Urinary bladder (tissue), 4 donors: ENCODE measurements around the gene MEI1. TPM values are rescaled to one million over a fixed set of nuclear protein-coding genes. Genes with fewer than 3 reads are reported as not detected.
"Not testable (repeated sequence)": the region's sequence is repeated elsewhere in the genome, so short reads cannot be mapped to it uniquely, and the experiment has no call there.

ENCODE experiments used
- DNase-seq: peaks from one replicate; pipeline ENCODE4 v3.0.0-alpha.2; 2015; ENCODE audit errors: extremely low spot score
- H3K27ac ChIP-seq: one replicate; pipeline ENCODE4 v1.5.1; 2013; ENCODE audit warnings: low read depth, mild to moderate bottlenecking, moderate library complexity
- H3K36me3 ChIP-seq: one replicate; pipeline ENCODE4 v1.6.1; 2013; ENCODE audit warnings: mild to moderate bottlenecking, moderate library complexity; ENCODE audit not compliant: insufficient read depth
- H3K4me1 ChIP-seq: one replicate; pipeline ENCODE4 v1.6.1; 2013; ENCODE audit warnings: mild to moderate bottlenecking, moderate library complexity; ENCODE audit not compliant: insufficient read depth
- H3K4me3 ChIP-seq: one replicate; pipeline ENCODE4 v1.5.1; 2013; ENCODE audit warnings: low read depth, low read length
- WGBS: extraction: QIAGEN DNeasy Blood & Tissue Kit; methylation state at CpG from one replicate; pipeline ENCODE4 v1.1.7; 2013; 5-methylcytosine and 5-hydroxymethylcytosine counted together
- polyA plus RNA-seq: library from polyadenylated mRNA; stranded (reverse); fragments of 200-250 nt; gene quantifications from one replicate; pipeline ENCODE4 v1.2.3, GENCODE V29; 2013
- total RNA-seq: library from RNA; depleted of rRNA; stranded (reverse); fragments of >200 nt; gene quantifications from one replicate; pipeline ENCODE4 v1.2.3, GENCODE V29; 2014
- donor health status: healthy with polysubstance abuse.
- donor health status: healthy.

Gene MEI1
- total and polyA plus RNA-seq, 2 donors = 0.95 to 1.3 TPM

- DNase-seq = no peak
- Histone ChIP-seq H3K27ac (no peak overlapping the region), H3K4me1 (no peaks in the 10 kb centered on the region), H3K4me3 (no peak overlapping the region), H3K36me3 (no peaks in the 10 kb centered on the region)
- 87% methylated on average over 3 of the region's 3 CpGs for WGBS
These were observed 34.4 kb upstream of the MEI1 start for GRCh38 chr22:41664951-41665350.

GRCh38 chr22:41668971-41669911 is 30.1 kb upstream of the MEI1 start:
- H3K4me3 ChIP-seq = no peak overlapping the region
- no peak overlapping the region for H3K27ac ChIP-seq
- WGBS = 80% methylated on average over 21 of the region's 21 CpGs
- no peaks in the 10 kb centered on the region for H3K4me1 ChIP-seq
- no peaks in the 10 kb centered on the region for H3K36me3 ChIP-seq
- DNase-seq = no peak

- not testable (repeated sequence) for H3K4me3 ChIP-seq, H3K27ac ChIP-seq, H3K36me3 ChIP-seq, H3K4me1 ChIP-seq, DNase-seq
- 91% methylated on average over 10 of the region's 10 CpGs for WGBS
These were observed 27.2 kb upstream of the MEI1 start for GRCh38 chr22:41672096-41672495.

GRCh38 chr22:41672780-41673509 is 26.4 kb upstream of the MEI1 start:
- Histone ChIP-seq H3K27ac (no peak overlapping the region), H3K36me3 (no peaks in the 10 kb centered on the region), H3K4me3 (no peak overlapping the region), H3K4me1 (no peaks in the 10 kb centered on the region)
- 76% methylated on average over 6 of the region's 6 CpGs for WGBS
- no peak for DNase-seq

GRCh38 chr22:41674846-41675340 is 24.4 kb upstream of the MEI1 start:
- Histone ChIP-seq H3K36me3 (peaks cover 4% of the 10 kb centered on the region), H3K27ac (no peak overlapping the region), H3K4me3 (no peak overlapping the region), H3K4me1 (no peaks in the 10 kb centered on the region)
- 89% methylated on average over 12 of the region's 12 CpGs for WGBS
- no peak for DNase-seq

- peaks cover 6% of the 10 kb centered on the region for H3K36me3 ChIP-seq
- DNase-seq = no peak
- WGBS = 96% methylated on average over 4 of the region's 4 CpGs
- no peaks in the 10 kb centered on the region for H3K4me1 ChIP-seq
- no peak overlapping the region for H3K27ac ChIP-seq
- H3K4me3 ChIP-seq = no peak overlapping the region
These were observed 23.2 kb upstream of the MEI1 start for GRCh38 chr22:41676134-41676533.

GRCh38 chr22:41681616-41682015 is 17.7 kb upstream of the MEI1 start:
- Histone ChIP-seq H3K4me3 (peak overlapping the region; percentile 55), H3K36me3 (peaks cover 6% of the 10 kb centered on the region), H3K27ac (no peak overlapping the region), H3K4me1 (peaks cover 2% of the 10 kb centered on the region)
- 48% methylated on average over 14 of the region's 14 CpGs for WGBS
- no peak for DNase-seq

- Histone ChIP-seq H3K36me3 (peaks cover 6% of the 10 kb centered on the region), H3K4me1 (peaks cover 2% of the 10 kb centered on the region), H3K27ac (peak overlapping the region; percentile 49), H3K4me3 (peak overlapping the region; percentile 55)
- DNase-seq = peak; percentile 46
- WGBS = 35% methylated on average over 50 of the region's 50 CpGs
These were observed 17.1 kb upstream of the MEI1 start for GRCh38 chr22:41682033-41682807.

GRCh38 chr22:41683052-41683451 is 16.3 kb upstream of the MEI1 start:
- no peak for DNase-seq
- WGBS = 93% methylated on average over 9 of the region's 9 CpGs
- Histone ChIP-seq H3K27ac (peak overlapping the region; percentile 11), H3K4me3 (peak overlapping the region; percentile 55), H3K4me1 (peaks cover 2% of the 10 kb centered on the region), H3K36me3 (peaks cover 6% of the 10 kb centered on the region)

- H3K27ac ChIP-seq = no peak overlapping the region
- no peak for DNase-seq
- 87% methylated on average over 3 of the region's 3 CpGs for WGBS
- H3K4me1 ChIP-seq = peaks cover 2% of the 10 kb centered on the region
- H3K36me3 ChIP-seq = peaks cover 6% of the 10 kb centered on the region
- H3K4me3 ChIP-seq = no peak overlapping the region
These were observed 15.7 kb upstream of the MEI1 start for GRCh38 chr22:41683616-41684015.

- H3K36me3 ChIP-seq = peaks cover 6% of the 10 kb centered on the region
- DNase-seq = no peak
- peaks cover 2% of the 10 kb centered on the region for H3K4me1 ChIP-seq
- H3K4me3 ChIP-seq = no peak overlapping the region
- no peak overlapping the region for H3K27ac ChIP-seq
- 81% methylated on average over 4 of the region's 4 CpGs for WGBS
These were observed 15.1 kb upstream of the MEI1 start for GRCh38 chr22:41684194-41684593.

- not testable (repeated sequence) for H3K36me3 ChIP-seq, H3K4me1 ChIP-seq, H3K4me3 ChIP-seq, H3K27ac ChIP-seq, DNase-seq
- 95% methylated on average over 11 of the region's 11 CpGs for WGBS
These were observed 12.4 kb upstream of the MEI1 start for GRCh38 chr22:41686890-41687289.

- Histone ChIP-seq H3K4me1 (no peaks in the 10 kb centered on the region), H3K36me3 (no peaks in the 10 kb centered on the region), H3K4me3 (peak overlapping the region; percentile 80), H3K27ac (no peak overlapping the region)
- DNase-seq = no peak
- WGBS = 1% methylated on average over 20 of the region's 20 CpGs
These were observed 11.4 kb upstream of the MEI1 start for GRCh38 chr22:41687901-41688364.
